ENCODE data around the gene FARSA. TPM values are rescaled to one million over a fixed set of nuclear protein-coding genes. Genes with fewer than 3 reads are reported as not detected.

The FARSA gene
- total RNA-seq, 6 donors from 2014 or later: 35.3 to 104 (median 53.4) TPM

DNA sequence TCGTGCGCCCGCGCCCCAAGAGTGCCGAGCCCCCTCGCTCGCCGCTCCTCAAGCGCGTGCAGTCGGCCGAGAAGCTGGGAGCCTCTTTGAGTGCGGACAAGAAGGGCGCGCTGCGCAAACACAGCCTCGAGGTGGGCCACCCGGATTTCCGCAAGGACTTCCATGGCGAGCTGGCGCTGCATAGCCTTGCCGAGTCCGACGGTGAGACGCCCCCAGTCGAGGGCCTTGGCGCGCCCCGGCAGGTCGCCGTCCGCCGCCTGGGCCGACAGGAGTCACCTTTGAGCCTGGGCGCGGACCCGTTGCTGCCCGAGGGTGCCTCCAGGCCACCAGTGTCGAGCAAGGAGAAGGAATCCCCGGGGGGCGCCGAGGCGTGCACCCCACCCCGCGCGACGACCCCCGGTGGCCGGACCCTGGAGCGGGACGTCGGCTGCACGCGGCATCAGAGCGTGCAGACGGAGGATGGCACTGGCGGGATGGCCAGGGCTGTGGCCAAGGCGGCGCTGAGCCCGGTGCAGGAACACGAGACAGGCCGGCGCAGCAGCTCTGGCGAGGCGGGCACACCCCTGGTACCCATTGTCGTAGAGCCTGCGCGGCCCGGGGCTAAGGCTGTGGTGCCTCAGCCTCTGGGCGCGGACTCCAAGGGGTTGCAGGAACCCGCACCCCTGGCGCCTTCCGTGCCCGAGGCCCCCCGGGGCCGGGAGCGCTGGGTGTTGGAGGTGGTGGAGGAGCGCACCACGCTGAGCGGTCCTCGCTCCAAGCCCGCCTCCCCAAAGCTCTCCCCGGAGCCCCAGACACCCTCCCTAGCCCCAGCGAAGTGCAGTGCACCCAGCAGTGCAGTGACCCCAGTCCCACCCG is 59.4 kb downstream of the FARSA start:
- TF ChIP-seq EP300 (IDR thresholded peaks at IDR 0.05): no peak
- TF ChIP-seq POLR2AphosphoS5 (IDR thresholded peaks at IDR 0.05): no peak
- no peak for TF ChIP-seq POLR2A (IDR thresholded peaks at IDR 0.05)
- no peak for TF ChIP-seq CTCF (IDR thresholded peaks at IDR 0.05)
- H3K27ac ChIP-seq: no peak overlapping the region
- peaks cover 0 to 11% (median 4%) of the 10 kb centered on the region in 4 donors for H3K4me1 ChIP-seq
- peak; percentile 2 to 3 for ATAC-seq (ENCODE audit: low FRiP score in 2 of 2)
- H3K27me3 ChIP-seq: no peaks in the 10 kb centered on the region
- 89 to 94% methylated on average over 34 to 80 of the region's 86 CpGs for WGBS, 2 donors
- peaks cover 0 to 39% (median 25%) of the 10 kb centered on the region in 4 donors for H3K36me3 ChIP-seq
- DNase-seq: peak in 1 of 2 donors; percentile 86
- no peaks in the 10 kb centered on the region for H3K9me3 ChIP-seq
- peak overlapping the region in 2 of 4 donors; percentile 30 to 45 for H3K4me3 ChIP-seq

DNA sequence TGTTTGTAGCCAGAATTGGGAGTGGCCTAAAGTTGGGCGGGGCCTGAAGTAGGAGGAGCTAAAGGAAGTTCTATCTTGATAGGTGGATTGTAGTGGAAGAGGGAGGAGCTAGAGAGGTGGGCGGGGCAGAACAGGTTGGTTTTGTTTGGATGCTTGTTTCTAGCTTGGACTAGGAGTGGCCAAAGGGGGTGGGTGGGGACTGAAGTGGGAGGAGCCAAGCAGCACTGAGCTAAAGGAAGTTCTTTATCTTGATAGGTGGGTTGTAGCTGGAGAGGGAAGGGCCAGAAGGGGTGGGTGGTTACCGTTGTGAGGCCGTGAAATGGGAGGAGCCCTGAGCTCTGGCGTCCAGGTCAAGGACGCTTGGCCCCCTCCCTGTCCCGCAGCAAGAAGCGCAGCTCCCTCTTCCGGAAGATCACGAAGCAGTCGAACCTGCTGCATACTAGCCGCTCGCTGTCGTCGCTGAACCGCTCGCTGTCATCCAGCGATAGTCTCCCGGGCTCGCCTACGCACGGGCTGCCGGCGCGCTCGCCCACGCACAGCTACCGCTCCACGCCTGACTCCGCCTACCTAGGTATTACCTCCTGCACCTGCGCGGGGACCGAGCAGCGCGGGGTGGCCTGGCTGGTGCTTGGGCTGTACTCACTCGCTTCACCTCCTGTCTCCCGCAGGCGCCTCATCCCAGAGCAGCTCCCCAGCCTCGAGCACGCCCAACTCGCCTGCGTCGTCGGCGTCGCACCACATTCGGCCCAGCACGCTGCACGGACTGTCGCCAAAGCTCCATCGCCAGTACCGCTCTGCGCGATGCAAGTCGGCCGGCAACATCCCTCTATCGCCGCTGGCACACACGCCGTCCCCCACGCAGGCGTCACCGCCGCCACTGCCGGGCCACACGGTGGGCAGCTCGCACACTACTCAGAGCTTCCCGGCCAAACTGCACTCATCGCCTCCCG is 60.3 kb downstream of the FARSA start:
- 47 to 81% methylated on average over 41 to 70 of the region's 70 CpGs for WGBS, 2 donors
- TF ChIP-seq POLR2AphosphoS5 (IDR thresholded peaks at IDR 0.05) (no peak), EP300 (IDR thresholded peaks at IDR 0.05) (no peak), POLR2A (IDR thresholded peaks at IDR 0.05) (peak in 1 of 4 donors; percentile 34), CTCF (IDR thresholded peaks at IDR 0.05) (no peak)
- H3K36me3 ChIP-seq: peaks cover 0 to 32% (median 20%) of the 10 kb centered on the region in 4 donors

More for the DNA sequence above, 60.3 kb downstream of the FARSA start:
- DNase-seq: peak in 1 of 2 donors; percentile 81
- ATAC-seq (ENCODE audit: low FRiP score in 2 of 2): peak; percentile 67 to 77
- H3K4me1 ChIP-seq: peaks cover 0 to 11% (median 4%) of the 10 kb centered on the region in 4 donors
- no peaks in the 10 kb centered on the region for H3K9me3 ChIP-seq
- H3K27me3 ChIP-seq: no peaks in the 10 kb centered on the region
- peak overlapping the region in 3 of 4 donors; percentile 13 to 45 (median 30) for H3K4me3 ChIP-seq
- peak overlapping the region in 1 of 4 donors; percentile 30 for H3K27ac ChIP-seq

Small RNAs within 50 kb of the gene (small RNA-seq; reads per million reads assigned to genes)
- gene MIR5695 (0 to 0.33 (median 0.03) reads per million in 4 donors), gene MIR6515 (0.26 to 1.6 (median 0.47) reads per million in 4 donors)

Other genes starting within 250 kb of the FARSA start
- not detected for gene GNG14, start 245.7 kb downstream of the FARSA start, total RNA-seq
- 10 to 100 TPM in 2 of 6 donors, 1 to 10 TPM in 4; 6.5 to 13.7 (median 8.7) TPM for gene FBXW9, start 237.1 kb downstream of the FARSA start, total RNA-seq
- 100 to 1,000 TPM in 1 of 6 donors, 10 to 100 TPM in 5; 43.5 to 124 (median 46.1) TPM for gene TNPO2, start 209.8 kb downstream of the FARSA start, total RNA-seq
- 100 to 1,000 TPM; 156 to 324 (median 261) TPM for gene TRIR, start 199.0 kb downstream of the FARSA start, total RNA-seq
- 10 to 100 TPM; 14.7 to 71.7 (median 49.8) TPM for gene GET3, start 196.2 kb downstream of the FARSA start, total RNA-seq
- gene BEST2, start 181.9 kb downstream of the FARSA start, total RNA-seq: under 1 TPM in 1 of 6 donors, not detected in 5; 0.11 TPM
- 100 to 1,000 TPM in 2 of 6 donors, 10 to 100 TPM in 4; 48.9 to 367 (median 79.6) TPM for gene HOOK2, start 158.2 kb downstream of the FARSA start, total RNA-seq
- 100 to 1,000 TPM; 127 to 422 (median 354) TPM for gene JUNB, start 142.2 kb downstream of the FARSA start, total RNA-seq
- gene PRDX2, start 131.9 kb downstream of the FARSA start, total RNA-seq: 100 to 1,000 TPM in 4 of 6 donors, 10 to 100 TPM in 2; 57.6 to 173 (median 123) TPM
- gene THSD8, start 131.6 kb downstream of the FARSA start, total RNA-seq: 1 to 10 TPM in 2 of 6 donors, not detected in 4; 4.6 to 6.0 TPM
- 1 to 10 TPM; 4.2 to 7.6 (median 5.6) TPM for gene RNASEH2A, start 127.1 kb downstream of the FARSA start, total RNA-seq
- not detected for gene RTBDN, start 99.1 kb downstream of the FARSA start, total RNA-seq
- gene MAST1, start 95.2 kb downstream of the FARSA start, total RNA-seq: under 1 TPM in 3 of 6 donors, not detected in 3; 0.17 to 0.89 (median 0.61) TPM
- 10 to 100 TPM; 34.6 to 87.2 (median 60.1) TPM for gene DNASE2, start 52.3 kb downstream of the FARSA start, total RNA-seq
- under 1 TPM in 4 of 6 donors, not detected in 2; 0.17 to 0.89 (median 0.42) TPM for gene KLF1, start 46.5 kb downstream of the FARSA start, total RNA-seq
- gene GCDH, start 42.6 kb downstream of the FARSA start, total RNA-seq: 10 to 100 TPM; 19.3 to 47.1 (median 33.3) TPM
- not detected for gene SYCE2, start 14.4 kb downstream of the FARSA start, total RNA-seq
- 1,000 to 10,000 TPM in 1 of 6 donors, 100 to 1,000 TPM in 5; 171 to 1,351 (median 423) TPM for gene CALR, start 4.9 kb upstream of the FARSA start, total RNA-seq
- gene RAD23A, start 12.2 kb upstream of the FARSA start, total RNA-seq: 100 to 1,000 TPM in 3 of 6 donors, 10 to 100 TPM in 3; 69.1 to 115 (median 98.8) TPM
- 10 to 100 TPM; 15.3 to 43.8 (median 26.6) TPM for gene GADD45GIP1, start 23.5 kb upstream of the FARSA start, total RNA-seq
- gene DAND5, start 35.9 kb upstream of the FARSA start, total RNA-seq: not detected
- 100 to 1,000 TPM in 3 of 6 donors, 10 to 100 TPM in 3; 64.0 to 188 (median 107) TPM for gene NFIX, start 61.8 kb upstream of the FARSA start, total RNA-seq
- 10 to 100 TPM; 22.6 to 55.5 (median 31.4) TPM for gene LYL1, start 169.1 kb upstream of the FARSA start, total RNA-seq
- gene TRMT1, start 183.0 kb upstream of the FARSA start, total RNA-seq: 10 to 100 TPM; 27.2 to 92.2 (median 33.1) TPM
- gene NACC1, start 184.6 kb upstream of the FARSA start, total RNA-seq: 10 to 100 TPM; 22.0 to 96.1 (median 55.7) TPM
- gene STX10, start 216.7 kb upstream of the FARSA start, total RNA-seq: 100 to 1,000 TPM in 4 of 6 donors, 10 to 100 TPM in 2; 80.0 to 348 (median 107) TPM
- 100 to 1,000 TPM in 4 of 6 donors, 10 to 100 TPM in 2; 94.3 to 246 (median 129) TPM for gene IER2, start 216.7 kb upstream of the FARSA start, total RNA-seq

All from upper lobe of left lung (tissue), 6 donors.